HUDEP-2 (cell line): ENCODE data around the gene ZBTB7B.

Source experiments
- DNase-seq, 76 experiments: peaks; one replicate each; lab custom pipeline; 2025; ENCODE audit not compliant: unreplicated experiment in 76 of 76; lab: John Stamatoyannopoulos, UW

ZBTB7B gene

DNA sequence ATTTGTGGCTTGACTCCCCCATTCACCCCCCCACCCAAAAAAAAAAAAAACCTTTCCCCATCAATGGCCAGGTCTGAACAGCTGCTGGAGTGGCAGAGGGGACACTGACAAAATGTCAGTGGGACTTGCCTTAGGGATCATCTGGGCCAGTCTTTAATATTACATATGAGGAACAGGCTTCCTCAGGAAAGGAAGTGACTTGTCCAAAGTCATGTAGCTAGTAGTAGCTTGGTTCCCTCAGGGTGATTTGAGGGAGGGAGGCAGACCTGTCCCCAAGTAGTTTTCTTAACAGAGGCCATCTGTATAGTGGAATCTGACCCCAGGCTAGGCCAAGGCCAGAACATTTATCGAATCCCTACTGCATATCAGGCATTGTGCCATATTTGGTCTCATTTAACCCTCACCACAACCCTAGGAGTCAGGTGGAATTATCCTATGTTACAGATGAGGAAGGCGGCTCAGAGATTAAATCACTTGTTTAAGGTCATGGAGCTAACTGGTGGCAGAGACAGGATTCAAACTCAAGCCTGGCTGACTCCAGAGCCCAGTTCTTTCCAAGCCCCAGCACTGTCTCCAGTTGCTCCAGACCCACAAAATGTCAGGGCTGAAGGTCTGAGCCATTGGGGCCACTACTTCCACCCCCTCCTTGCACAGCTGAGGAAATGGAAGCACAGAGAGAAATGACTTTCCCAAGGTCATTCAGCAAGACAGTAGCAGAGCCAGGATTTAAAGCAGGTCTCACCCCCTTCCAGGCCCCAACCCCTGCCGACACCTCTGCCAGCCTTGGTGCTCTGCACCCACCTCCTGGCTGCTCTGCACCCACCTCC, 10.4 kb downstream of the ZBTB7B start:
- peak in 15 of 76 experiments; percentile 3 to 45 (median 29) for DNase-seq

DNA sequence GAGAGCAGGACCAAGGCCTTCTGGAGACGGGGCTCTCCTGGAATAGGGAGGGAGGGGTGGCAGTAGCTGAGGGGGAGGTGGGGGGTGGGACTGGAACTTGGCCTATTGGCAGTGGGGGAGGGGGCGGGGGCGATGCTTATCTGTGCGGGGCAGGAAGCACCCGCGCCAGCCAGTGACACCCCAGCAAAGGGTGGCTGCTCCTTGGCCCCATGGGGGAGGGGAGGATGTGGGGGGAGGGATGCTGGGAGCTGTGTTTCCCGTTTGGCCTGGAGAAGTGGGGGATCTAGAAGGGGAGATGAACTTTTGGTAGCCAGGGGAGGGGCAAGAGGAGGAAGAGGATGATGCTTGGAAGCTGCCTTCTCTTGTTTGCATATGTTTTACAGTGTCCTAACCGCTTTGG, 11.0 kb downstream of the ZBTB7B start:
- DNase-seq: peak in 53 of 76 experiments; percentile 12 to 82 (median 57)

DNA sequence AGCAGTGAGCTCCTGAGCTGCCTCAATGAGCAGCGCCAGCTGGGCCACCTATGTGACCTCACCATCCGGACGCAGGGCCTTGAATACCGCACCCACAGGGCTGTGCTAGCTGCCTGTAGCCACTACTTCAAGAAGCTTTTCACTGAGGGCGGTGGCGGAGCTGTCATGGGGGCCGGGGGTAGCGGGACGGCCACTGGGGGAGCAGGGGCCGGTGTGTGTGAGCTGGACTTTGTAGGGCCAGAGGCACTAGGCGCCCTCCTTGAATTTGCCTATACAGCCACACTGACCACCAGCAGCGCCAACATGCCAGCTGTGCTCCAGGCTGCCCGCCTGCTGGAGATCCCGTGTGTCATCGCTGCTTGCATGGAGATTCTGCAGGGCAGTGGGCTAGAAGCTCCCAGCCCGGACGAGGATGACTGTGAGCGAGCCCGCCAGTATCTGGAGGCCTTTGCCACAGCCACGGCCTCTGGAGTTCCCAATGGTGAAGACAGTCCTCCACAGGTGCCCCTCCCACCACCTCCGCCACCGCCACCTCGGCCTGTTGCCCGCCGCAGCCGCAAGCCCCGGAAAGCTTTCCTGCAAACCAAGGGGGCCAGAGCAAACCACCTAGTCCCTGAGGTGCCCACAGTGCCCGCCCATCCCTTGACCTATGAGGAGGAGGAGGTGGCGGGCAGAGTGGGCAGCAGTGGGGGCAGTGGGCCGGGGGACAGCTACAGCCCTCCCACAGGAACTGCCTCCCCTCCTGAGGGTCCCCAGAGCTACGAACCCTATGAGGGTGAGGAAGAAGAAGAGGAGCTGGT, 12.3 kb downstream of the ZBTB7B start:
- DNase-seq: no peak

DNA sequence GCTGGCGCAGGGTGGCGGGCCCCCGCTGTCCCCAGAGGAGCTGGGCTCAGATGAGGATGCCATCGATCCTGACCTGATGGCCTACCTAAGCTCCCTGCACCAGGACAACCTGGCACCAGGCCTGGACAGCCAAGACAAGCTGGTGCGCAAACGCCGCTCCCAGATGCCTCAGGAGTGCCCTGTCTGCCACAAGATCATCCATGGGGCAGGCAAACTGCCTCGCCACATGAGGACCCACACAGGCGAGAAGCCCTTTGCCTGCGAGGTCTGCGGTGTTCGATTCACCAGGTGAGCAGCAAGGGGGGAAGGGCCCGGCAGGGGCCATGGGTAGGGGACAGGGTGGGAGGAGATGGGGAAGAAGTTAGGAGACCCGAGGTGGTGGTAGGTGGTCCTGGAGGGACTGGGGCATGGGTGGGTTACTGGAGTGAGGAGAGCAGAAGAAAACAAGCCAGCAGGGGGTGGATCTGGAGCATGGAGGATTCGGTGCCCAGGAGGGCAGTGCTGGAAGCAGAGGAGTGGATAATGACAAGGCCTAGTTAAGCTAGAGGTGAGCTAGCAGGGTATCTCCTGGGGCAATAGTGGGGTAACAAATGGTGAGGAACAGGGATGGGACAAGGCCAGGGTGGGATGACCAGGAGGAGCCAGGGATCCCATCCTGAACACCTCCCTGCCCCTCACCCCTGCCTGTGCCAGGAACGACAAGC, 13.1 kb downstream of the ZBTB7B start:
- DNase-seq: no peak

DNA sequence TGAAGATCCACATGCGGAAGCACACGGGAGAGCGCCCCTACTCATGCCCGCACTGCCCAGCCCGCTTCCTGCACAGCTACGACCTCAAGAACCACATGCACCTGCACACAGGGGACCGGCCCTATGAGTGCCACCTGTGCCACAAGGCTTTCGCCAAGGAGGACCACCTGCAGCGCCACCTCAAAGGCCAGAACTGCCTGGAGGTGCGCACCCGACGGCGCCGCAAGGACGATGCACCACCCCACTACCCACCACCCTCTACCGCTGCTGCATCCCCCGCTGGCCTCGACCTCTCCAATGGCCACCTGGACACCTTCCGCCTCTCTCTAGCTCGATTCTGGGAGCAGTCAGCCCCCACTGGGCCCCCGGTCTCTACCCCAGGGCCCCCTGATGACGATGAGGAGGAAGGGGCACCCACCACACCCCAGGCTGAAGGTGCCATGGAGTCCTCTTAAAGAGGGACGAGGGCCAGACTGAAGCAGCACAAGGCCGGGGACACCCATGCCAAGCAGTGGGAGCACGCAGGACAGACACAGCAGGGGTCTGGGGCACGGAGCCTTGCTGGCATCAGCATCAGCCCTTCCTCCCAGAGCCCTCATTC, 13.7 kb downstream of the ZBTB7B start:
- DNase-seq: no peak

DNA sequence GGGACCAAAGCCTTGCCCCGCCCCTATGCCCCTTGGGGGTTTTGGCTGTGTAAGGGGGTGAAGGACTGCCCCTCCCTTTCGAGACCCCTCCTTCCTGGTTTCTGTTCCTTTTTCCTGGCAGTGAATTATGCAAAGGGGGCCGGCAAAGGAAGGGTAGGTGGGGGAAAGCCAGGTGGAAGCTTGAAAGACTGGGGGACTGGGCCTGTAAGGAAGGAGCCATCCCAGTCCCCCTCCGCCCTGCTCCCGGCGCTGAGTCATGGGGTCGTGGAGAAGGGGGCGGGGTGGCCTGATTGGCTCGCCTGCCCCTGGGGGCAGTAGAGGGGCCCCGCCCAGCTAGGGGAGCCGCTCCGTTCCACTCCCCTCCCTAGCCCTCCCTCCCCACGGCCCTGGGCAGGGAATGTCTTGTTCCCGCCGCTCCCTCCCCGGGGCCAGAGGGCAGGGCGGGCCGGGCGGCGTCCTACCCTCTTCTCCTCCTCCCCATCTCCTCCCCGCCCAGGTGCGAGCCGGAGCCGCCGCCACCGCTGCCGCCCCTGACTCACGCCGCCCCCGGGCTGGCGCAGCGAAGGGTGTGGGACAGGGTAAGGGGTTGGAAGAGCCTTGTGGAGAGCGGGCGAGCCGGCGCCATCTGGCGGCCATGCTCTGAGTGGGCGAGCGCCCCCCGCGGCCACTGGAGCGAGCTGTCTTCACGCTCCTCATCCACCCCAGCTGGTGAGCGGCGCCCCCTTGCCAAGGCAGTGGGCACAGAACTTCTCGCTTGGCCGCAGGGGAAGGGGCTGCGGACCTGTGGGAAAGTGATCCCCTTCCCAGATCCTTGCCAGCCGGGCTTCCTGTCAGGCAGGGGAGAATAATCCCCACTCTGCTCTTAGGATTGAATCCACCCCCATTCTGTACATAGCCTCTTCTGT, 14.7 kb downstream of the ZBTB7B start:
- peak in 72 of 76 experiments; percentile 42 to 93 (median 82) for DNase-seq

DNA sequence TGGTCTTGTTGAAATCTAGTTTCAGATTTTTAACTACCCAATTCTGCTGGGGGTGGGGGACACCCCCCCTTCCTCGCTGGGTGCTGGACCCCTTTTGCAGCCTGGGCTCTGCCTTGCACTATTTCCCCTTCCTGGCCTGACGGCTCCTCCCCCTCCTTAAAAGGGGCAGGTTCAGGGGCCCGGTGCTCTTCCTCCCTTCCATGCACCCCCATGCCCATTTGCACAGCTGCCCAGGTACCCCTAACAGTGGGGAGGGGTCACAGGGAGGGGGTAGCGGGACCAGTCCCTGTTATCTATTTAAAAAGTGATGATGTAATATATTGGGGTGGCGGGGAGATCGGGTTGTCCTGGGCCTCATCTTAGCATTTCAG, 15.3 kb downstream of the ZBTB7B start:
- no peak for DNase-seq

DNA sequence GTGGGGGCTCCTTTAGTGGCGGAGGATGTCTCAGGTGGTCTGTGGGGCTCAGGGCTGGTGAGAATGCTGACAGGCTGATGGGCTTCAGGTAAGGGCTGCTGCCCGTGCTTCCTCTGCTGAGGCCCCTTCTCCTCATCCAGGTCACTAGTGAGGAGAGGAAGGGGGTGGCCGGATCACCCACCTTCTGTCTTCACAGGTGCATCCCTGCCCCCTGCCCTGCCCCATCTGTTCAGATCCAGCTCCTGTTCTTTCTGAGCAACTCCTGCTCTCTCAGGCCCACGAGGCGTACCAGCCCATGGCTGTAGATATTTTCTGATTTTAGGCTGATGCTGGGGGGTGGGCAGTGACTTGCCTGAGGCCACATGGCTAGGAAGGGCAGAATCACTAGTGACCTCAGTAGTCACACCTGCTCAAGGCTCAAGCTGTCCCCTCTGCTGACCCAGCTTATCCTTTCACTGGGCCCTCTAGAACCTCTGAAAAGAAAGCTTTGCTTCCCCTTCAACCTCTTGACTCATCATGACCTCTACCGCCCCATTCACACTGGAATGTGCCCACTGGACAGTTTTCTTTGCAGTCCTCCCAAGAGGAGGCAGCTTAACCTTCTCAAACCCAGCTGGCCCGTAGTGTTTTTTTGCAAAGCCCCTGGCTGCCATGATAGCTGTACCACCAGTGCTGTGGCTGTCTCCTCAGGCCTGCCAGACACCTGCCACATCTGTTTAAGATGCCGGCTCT, 16.2 kb downstream of the ZBTB7B start:
- DNase-seq: no peak

DNA sequence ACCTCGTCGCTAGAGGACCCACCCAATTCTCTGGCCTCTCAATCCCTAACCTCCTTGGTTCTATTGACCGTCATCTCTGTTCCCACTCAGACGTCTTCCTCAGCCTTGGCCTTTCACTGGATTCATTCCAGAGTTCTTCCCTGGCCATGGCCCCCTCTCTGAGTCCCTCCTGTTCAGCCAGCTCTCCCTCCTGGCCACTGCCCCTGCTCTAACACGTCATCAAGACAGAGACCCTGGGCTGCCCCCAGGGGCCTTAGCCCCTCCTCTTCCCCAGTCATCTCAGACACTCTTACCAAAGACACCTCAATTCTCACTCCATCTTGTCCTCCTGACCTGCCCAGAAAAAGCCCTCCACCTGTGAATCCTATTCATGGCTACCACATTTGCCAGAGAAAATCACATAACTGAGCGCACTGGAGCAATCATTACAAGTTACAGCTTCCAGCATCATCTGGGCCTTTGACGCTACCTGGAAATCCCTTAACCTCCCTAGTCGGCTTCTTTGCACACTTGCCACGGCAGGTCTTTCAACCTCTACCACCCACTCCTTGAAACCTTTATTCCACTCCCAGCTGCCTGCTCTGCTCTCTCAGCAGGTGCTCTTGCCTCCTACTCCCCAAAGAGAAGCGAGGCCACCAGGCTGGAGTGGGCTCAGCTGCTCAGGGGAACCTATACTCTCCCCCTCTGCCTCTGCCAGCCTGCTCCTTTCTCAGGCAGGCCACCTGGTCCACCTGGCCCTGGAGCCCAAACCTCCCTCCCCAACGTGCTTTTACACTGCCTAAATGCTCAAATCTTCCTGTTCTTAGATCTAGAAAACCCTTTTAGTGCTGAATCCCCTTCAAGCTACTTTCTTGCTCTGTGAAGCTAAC, 17.0 kb downstream of the ZBTB7B start:
- DNase-seq: no peak

DNA sequence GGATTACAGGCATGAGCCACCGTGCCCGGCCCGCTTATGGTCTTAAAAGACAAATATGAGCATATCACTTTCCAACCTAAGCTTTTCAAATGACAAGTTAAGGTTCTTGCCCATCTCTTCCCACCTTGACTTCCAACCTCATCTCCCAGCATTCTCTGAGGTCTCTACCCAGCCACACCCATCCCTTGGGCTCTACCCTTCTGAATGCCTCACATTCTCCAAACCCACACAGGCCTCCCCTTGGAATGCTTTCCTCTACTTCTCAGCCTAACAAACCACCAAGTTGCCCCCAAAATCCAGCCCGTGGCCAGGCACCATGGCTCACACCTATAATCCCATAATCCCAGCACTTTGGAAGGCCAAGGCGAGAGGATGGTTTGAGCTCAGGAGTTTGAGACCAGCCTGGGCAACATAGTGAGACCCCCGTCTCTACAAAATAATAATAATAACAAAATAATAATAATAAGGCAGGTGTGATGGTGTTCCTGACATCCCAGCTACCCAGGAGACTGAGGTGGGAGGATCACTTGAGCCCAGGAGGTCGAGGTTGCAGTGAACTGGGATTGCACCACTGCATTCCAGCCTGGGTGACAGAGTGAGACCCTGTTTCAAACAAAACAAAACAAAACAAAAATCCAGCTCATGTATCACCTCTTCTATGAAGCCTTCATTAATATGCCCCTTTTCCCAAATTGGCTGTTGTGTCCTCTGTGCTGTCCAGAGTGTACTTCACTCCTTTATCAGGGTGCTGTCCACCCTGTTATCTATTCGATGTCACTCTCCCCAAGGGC, 19.7 kb downstream of the ZBTB7B start:
- no peak for DNase-seq

DNA sequence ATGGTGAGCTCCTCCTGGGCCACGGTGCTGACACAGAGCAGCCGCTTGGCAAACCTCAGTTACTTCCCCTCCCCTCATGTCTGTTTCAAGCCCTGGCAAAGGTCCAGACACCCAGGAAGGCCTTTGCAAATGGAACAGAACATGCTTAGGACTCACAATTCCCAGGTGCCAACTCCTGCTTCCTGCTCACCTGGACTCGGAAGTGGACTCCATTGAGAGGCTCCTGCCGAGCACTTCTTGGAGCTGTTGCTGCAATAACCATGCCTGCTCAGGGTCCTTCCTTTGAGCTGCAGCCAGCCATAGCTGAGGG, 20.3 kb downstream of the ZBTB7B start:
- peak in 63 of 76 experiments; percentile 17 to 74 (median 43) for DNase-seq

DNA sequence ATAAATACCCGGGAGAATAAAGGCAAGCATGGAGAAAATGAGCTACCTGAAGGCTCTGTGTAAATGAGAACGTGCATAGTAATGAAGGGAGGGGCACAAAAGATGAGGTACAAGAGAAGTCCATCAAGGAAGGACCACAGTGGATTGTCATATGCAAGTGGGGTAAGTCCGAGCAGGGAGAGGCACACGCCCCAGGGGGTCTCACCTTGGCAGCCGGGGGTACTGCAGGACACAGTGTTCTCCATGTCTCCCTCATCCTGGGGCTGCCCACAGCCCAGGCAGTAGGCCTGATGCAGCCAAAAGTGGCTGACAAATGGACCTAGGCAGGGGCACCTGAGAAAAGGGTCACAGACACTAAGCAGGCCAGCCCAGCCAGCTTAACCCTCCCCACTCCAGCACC, 21.0 kb downstream of the ZBTB7B start:
- DNase-seq: no peak

DNA sequence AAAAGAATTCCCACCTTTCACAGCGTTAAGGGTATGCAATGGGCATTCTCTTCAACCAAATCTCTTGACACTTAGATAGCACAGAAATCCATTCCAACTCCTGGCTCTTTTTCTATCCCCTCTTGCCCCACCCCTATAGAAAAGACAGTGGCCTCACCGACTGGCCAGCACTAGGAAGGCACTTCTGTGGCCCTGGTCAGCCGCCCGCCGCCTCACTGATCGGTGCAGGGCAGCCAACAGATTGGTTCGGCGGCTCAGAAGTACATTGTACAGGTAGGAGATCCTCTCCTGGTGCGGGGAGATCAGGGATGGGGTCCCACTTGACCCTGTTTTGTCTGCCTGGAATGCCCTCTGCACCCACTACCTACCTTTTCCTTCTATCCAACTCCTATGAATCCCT, 21.7 kb downstream of the ZBTB7B start:
- DNase-seq: no peak

DNA sequence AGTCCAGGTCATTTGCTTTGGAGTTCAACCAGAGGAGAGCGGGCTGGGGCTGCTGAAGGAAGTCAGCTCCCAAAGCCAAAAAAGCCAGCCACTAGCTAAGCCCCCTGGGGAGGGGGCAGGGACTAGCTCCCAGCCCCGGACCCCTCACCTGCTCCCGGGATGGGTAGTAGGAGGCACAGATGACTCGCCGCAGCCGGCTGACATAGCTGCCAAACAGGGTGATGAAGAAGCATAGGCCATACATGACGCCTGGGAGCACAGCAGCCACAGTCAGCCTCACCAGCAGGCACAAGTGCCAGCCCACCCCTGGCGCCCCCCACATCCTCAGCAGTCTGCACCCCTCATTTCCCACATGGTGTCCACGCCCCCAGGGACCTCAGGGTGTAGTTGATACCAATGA, 23.6 kb downstream of the ZBTB7B start:
- no peak for DNase-seq

DNA sequence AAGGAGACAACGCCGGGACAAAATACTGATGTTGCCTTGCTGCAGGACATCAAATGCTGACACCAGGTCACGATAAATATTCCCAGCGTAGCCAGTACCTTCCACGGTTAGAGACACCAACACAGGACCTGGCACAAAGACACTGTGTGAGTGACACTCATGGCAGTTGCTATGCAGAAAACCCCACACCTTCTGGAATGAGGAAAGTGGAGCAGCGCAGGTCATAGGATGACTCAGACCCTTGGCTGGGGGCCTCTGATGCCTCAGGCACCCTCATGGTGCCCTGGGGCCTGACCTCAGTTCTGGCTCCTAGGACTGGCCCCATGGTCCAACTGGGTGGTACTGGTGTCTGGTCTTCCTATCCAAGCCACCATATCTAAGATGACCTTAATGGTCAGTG, 24.0 kb downstream of the ZBTB7B start:
- peak in 1 of 76 experiments; percentile 4 for DNase-seq

DNA sequence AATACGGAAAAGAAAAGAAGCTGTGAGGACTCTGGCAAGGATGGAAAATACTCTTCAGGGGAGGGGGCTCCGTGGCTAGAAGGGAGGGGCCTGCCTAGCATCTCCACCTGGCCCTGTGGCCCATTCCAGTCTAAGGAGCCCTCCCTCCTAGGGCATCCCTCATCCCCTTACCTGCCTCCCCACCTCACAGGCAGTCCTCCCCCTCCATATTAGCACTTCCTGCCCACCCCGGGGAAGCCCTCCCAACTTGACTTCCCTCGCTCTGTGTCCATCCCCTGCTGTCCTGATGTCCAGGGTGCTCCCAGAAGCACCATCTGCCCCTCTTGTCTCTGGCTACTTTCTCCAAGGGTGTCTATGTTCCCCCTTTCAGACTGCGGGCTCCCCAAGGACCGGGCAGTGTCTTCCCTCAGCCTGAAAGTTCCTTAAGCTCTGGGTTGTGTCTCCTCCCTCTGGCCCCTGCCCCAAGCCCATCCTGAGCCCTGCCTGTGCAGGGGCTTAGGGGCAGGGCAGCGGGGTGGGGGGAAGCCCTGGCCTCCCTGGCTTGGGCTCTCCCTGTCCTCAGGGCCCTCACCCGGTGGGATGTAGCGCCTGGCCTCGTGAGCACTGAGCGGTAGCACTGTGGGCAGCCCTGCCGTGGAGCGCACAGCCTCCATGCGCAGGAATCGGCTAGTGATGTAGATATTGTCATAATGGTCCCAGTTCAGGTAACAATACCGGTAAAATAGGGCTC, 27.1 kb downstream of the ZBTB7B start:
- DNase-seq: no peak

DNA sequence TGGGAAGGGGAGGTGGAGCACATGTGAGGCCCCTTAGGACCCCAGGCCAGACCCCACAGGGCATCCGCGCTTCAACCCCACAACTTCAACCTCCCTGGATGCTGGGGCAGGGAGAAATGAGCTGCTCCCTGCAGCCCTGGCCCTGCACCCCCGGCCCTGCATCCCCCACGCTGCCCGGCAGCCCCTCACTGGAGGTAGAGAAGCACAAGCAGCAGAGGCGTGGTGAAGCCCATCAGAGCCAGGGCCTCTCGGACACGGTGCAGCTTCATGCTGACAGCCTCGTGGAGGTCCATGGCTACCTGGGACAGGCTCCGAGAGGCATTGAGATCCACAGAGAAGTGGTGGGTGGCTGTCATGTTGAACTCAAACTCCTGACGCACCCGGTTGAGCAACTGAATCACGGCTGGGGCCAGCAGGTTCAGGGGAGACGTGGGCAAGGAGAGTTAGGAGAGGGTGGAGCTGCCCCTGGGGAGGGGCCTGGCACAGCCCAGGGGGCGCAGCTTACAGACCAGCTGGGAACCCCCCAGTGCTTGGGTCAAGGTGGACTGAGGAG, 27.7 kb downstream of the ZBTB7B start:
- no peak for DNase-seq
